GM18868 (cell line): Measurements from ENCODE around the gene SEC63.
"Not testable (repeated sequence)": the region's sequence is repeated elsewhere in the genome, so short reads cannot be mapped to it uniquely, and the experiment has no call there.

Experiments used
- ATAC-seq: cut with Tn5 transposase; IDR thresholded peaks from one replicate; pipeline ENCODE4 v1.9.1; 2021; ENCODE audit warnings: mild to moderate bottlenecking, moderate library complexity; ENCODE audit not compliant: unreplicated experiment

Gene SEC63

GRCh38 chr6:107864226-107865127, 93.5 kb downstream of the SEC63 start:
- no peak for ATAC-seq

GRCh38 chr6:107862383-107862782, 95.6 kb downstream of the SEC63 start:
- no peak for ATAC-seq

GRCh38 chr6:107860963-107861362, 97.0 kb downstream of the SEC63 start:
- not testable (repeated sequence) for ATAC-seq

GRCh38 chr6:107860144-107860543, 97.9 kb downstream of the SEC63 start:
- ATAC-seq = not testable (repeated sequence)

- no peak for ATAC-seq
These were observed 104.8 kb downstream of the SEC63 start for GRCh38 chr6:107853230-107853629.

- no peak for ATAC-seq
These were observed 108.7 kb downstream of the SEC63 start for GRCh38 chr6:107849325-107849724.

- peak; percentile 63 for ATAC-seq
These were observed 109.9 kb downstream of the SEC63 start for GRCh38 chr6:107847844-107848802.

GRCh38 chr6:107846262-107846795, 111.7 kb downstream of the SEC63 start:
- ATAC-seq = no peak

- no peak for ATAC-seq
These were observed 112.2 kb downstream of the SEC63 start for GRCh38 chr6:107845777-107846176.

GRCh38 chr6:107843400-107843799, 114.6 kb downstream of the SEC63 start:
- no peak for ATAC-seq

- no peak for ATAC-seq
These were observed 116.7 kb downstream of the SEC63 start for GRCh38 chr6:107841275-107841670.

GRCh38 chr6:107840636-107841274, 117.3 kb downstream of the SEC63 start:
- no peak for ATAC-seq

- no peak for ATAC-seq
These were observed 124.9 kb downstream of the SEC63 start for GRCh38 chr6:107833136-107833535.

- ATAC-seq = no peak
These were observed 125.6 kb downstream of the SEC63 start for GRCh38 chr6:107832151-107833056.

GRCh38 chr6:107830060-107830459, 127.9 kb downstream of the SEC63 start:
- no peak for ATAC-seq

GRCh38 chr6:107827541-107827940, 130.5 kb downstream of the SEC63 start:
- ATAC-seq = no peak

GRCh38 chr6:107823047-107823557, 134.9 kb downstream of the SEC63 start:
- no peak for ATAC-seq

GRCh38 chr6:107822176-107823046, 135.6 kb downstream of the SEC63 start:
- ATAC-seq = no peak

GRCh38 chr6:107821591-107821990, 136.4 kb downstream of the SEC63 start:
- no peak for ATAC-seq
